GM08714 (cell line): Measurements from ENCODE around the gene ORC5.
"Not testable (repeated sequence)": the region's sequence is repeated elsewhere in the genome, so short reads cannot be mapped to it uniquely, and the experiment has no call there.

Experiments used
- H3K4me3 ChIP-seq: fragments of 200-500 bp; sonication (Bioruptor generic); 2 replicates; pipeline ENCODE4 v1.5.1; 2014; ENCODE audit warnings: mild to moderate bottlenecking, low read length, inconsistent platforms
- ZNF274 ChIP-seq: IDR thresholded peaks from 2 replicates; pipeline ENCODE4 v1.6.1; 2012; ENCODE audit warnings: mild to moderate bottlenecking, low read depth, low read length

Gene ORC5

DNA sequence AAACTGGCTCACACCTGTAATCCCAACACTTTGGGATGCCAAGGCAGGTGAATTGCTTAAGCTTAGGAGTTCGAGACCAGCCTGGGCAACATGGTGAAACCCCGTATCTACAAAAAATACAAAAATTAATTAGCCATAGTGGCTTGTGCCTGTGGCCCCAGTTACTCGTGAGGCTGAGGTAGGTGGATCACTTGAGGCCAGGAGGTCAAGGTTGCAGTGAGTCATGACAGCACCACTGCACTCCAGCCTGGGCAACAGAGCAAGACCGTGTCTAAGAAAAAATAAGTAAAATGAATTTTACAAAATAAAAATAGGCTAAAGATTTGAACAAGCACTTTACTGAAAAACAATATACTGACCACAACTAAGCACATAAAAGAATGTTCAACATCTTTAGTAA is 9.8 kb upstream of the ORC5 start:
- no peak for TF ChIP-seq ZNF274
- H3K4me3 ChIP-seq = no peak overlapping the region

DNA sequence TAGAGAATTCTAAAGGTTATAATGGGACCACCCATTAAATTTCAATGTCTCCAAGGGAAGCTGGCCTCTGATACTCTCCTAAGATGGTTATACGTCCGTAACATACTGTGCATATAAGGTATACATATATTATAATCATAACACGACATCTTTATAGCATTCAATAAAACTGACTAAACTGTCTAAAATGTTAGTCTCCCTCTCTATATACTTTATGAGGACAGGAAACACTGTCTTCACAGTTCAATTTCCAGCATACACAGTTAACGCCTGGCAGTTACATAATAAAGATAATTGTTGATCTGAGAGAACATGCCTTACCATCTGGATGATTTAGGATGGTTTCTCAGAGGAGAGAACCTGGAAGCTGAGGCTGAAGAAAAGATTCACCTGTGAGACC is 1.2 kb upstream of the ORC5 start:
- no peak for TF ChIP-seq ZNF274
- H3K4me3 ChIP-seq = no peak overlapping the region

DNA sequence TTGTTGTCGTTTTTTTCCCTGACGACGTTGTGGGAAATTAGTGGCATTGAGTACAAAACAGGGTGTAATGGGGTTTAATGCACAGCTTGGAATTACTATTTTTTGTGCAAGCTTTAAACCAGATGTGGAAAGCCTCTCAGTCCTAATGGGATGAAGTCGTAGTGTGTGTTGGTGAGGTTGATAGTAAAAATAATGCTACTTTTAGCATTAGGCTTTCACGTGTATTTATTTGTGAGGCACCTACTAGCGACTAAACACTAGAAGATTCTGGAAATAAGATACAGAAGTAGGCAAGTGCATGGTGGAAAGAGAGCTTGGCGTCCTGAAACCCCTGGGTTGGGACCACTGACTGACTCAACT is 588 bp upstream of the ORC5 start:
- H3K4me3 ChIP-seq = peak overlapping the region; percentile 96
- no peak for TF ChIP-seq ZNF274

DNA sequence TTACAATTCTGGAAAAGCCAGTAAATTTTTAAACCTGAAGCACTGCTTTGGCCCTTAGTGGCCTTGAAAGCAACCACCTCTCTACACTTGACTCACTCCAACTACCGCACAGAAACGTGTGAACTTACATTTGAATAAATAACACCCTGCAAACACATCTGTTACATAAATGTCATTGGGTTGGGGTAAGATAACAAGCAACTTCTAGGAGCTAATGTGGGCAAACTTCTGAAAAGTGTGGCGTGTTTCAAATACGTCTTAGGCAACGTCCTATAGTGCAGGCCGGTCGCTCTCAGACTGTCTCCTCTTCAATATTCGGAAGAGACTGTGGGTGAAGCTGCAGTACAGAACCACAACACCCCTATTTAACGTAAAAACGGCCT is 474 bp downstream of the ORC5 start:
- no peak for TF ChIP-seq ZNF274

DNA sequence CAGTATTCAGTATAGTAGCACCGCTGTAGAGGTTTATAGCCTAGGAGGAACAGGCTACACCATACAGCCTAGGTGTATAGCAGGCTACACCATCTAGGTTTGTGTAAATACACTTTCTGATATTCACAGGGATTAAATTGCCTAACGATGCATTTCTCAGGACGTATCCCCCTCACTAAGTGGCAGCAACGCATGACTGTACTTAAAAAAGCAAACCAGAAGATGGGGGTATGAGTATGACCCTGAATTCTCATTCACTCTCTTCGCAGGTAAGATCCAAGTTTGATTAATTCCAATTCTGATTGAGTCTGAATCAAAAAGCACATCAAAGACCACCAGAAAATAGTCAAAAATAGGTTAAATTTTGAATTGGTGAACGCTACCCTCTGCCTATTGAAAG is 972 bp downstream of the ORC5 start:
- TF ChIP-seq ZNF274 = no peak
- H3K4me3 ChIP-seq = peak overlapping the region; percentile 96

More for the DNA sequence above, 474 bp downstream of the ORC5 start:
- H3K4me3 ChIP-seq = peak overlapping the region; percentile 96

DNA sequence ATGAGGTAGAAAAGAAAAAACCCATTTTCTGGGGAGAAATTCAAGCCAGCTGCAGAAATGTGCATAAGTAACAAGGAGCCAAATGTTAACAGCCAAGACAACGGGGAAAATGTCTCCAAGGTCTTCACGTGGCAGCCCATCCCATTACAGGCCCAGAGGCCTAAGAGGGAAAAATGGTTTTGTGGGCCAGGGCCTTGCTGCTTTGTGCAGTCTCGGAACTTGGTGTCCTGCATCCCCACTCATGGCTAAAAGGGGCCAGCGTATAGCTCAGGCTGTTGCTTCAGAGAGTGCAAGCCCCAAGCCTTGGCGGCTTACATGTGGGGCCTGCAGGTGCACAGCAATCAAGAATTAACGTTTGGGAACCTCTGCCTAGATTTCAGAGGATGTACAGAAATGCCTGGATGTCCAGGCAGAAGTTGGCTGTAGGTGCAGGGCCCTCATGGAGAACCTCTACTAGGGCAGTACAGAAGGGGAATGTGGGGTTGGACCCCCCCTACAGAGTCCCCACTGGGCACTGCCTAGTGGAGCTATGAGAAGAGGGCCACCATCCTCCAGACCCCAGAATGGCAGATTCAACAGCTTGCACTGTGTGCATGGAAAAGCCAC is 9.0 kb downstream of the ORC5 start:
- TF ChIP-seq ZNF274 = no peak
- no peak overlapping the region for H3K4me3 ChIP-seq

DNA sequence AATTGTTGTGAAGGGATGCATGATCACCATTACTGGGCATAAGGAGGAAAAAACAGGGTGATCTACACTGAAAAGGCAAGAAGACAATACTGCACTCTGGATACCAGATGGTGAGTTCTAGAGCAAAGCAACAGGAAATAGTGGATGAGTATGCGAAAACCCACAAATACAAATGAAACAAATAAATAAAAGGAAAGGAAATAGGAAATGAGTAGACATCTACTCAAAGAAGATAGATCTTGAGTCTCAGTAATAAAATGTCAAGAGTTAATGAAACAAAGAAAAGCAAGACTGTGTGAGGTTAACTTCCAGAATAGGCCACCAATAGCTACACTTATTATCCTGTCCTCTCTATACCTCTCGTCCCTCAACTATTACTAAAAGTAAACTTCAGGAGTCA is 11.7 kb downstream of the ORC5 start:
- no peak overlapping the region for H3K4me3 ChIP-seq
- no peak for TF ChIP-seq ZNF274

DNA sequence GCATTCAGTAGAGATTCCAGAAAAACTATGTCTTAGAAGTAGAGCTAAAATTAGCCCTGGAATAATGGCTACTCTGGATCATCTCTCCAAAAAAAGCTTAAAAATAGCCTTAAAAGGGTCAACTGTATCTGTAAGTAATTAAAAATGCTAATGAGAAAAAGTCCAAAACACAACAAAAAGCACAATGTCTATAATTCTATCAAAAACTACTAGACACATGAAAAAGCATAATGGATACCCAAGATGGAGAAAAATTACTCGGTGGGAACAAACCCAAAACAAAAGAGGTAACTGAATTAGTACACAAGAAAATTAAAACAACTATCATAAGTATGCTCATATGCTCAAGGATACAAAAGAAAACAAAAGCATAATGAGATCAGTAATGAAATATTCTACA is 15.4 kb downstream of the ORC5 start:
- no peak overlapping the region for H3K4me3 ChIP-seq
- no peak for TF ChIP-seq ZNF274

DNA sequence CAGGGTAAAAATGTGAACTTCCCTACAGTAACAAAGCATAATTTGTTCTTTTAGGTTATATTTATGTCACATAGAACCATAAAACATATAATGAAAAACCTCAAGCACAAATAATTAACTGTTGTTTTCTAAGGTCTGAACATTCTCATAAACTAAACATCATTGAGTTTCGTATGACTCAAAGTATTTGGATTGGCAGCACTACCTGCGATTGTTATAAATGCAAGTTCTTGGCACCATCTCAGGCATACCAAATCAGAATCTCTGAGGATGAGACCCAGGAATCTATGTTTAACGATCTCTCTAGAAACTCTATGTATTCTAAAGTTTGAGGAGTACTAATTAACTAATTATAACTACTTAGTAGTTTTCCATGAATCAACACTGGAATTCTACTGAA is 22.5 kb downstream of the ORC5 start:
- no peak for TF ChIP-seq ZNF274
- no peak overlapping the region for H3K4me3 ChIP-seq

DNA sequence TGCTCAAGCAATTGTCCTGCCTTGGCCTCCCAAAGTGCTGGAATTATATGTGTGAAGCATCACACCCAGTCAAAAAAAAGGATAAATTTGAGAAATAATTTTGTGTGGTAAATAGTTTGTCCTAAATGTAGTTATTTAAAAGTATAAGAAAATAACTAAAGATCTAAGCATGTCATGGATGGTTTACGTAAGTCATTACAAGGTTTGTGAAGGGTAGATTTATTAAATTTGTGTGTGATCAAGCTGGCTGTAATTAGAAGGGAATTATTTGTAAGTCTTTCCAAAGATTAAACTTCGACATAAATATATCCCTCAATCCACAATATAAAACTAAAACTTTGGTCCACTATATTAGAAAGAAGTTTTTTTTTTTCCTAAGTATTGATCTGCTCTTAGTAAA is 28.6 kb downstream of the ORC5 start:
- no peak overlapping the region for H3K4me3 ChIP-seq

DNA sequence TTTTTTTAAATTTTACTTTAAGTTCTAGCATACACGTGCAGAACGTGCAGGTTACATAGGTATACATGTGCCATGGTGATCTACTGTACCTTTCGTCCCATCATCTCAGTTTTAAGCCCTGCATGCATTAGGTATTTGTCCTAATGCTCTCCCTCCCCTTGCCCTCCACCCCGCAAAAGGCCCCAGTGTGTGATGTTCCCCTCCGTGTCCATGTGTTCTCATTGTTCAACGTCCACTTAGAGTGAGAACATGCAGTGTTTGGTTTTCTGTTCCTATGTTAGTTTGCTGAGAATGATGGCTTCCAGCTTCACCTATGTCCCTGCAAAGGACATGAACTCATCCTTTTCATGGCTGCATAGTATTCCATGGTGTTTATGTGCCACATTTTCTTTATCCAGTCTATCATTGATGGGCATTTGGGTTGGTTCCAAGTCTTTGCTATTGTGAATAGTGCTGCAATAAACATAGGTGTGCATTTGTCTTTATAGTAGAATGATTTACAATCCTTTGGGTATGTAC is 30.2 kb downstream of the ORC5 start:
- H3K4me3 ChIP-seq = not testable (repeated sequence)

More for the DNA sequence above, 28.6 kb downstream of the ORC5 start:
- no peak for TF ChIP-seq ZNF274

DNA sequence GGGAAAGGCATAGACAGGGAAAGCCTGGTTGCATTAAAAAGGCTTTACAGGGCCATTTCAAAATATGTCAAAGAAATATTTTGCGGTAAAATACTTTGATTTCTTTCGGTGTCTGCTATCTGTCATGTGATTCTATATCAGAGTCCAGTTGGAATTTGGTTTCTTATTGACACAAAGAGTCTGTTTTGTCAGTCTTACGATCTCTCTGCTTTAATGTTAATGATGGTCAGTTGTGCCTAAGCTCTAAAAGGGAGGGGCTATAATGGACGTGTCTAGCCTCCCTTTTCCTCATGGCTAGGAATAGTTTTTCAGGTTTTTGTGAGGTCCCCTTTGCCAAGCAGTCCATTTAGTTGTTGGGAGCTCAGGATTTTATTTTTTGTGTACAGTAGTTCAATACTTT is 31.5 kb downstream of the ORC5 start:
- no peak overlapping the region for H3K4me3 ChIP-seq
- TF ChIP-seq ZNF274 = no peak

DNA sequence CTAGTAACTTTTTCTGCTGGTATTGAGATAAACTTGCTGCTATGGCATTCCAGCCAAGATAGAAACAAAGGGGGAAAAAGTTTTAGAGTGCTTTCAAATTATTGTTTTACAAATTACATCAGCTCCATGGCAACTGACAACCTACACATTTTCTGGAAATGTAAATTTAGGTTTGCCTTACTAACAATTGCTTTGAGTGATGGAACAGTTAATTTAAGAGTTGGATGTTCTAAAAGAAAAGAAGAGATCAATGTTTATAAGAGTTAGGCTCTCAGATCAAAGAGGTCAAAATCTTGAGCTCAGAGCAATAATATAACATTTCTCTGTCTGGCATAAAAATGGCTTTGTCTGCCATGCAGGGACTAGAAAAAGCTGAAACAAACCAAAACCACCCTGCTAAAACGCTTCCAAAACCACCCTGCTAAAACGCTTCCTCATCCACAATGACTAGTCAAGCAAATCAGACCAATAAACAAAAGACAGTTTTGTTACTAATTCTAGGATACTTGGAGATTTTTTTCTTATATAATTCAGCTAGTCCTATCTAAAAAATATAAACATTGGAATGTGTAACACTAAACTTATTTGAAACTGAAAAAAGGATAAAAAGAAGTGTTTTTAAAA is 32.3 kb downstream of the ORC5 start:
- no peak for TF ChIP-seq ZNF274

DNA sequence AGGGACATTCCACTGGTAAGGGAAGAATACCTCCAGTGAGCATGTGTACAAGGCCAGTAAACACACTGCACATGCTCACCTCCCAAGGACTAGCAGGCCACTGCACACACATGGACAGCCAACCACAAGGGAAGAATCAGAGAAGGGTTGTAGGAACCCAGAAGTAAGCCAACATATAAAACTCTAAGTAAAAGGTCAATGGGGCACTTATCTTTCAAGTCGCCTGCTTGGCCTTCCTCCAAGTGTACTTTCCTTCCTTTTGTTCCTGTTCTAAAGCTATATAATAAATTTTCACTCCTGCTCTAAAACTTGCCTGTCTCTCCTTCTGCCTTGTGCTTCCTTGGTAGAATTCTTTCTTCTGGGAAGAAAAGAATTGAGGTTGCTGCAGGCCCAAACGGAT is 33.0 kb downstream of the ORC5 start:
- no peak for TF ChIP-seq ZNF274
- H3K4me3 ChIP-seq = no peak overlapping the region

More for the DNA sequence above, 32.3 kb downstream of the ORC5 start:
- H3K4me3 ChIP-seq = no peak overlapping the region

DNA sequence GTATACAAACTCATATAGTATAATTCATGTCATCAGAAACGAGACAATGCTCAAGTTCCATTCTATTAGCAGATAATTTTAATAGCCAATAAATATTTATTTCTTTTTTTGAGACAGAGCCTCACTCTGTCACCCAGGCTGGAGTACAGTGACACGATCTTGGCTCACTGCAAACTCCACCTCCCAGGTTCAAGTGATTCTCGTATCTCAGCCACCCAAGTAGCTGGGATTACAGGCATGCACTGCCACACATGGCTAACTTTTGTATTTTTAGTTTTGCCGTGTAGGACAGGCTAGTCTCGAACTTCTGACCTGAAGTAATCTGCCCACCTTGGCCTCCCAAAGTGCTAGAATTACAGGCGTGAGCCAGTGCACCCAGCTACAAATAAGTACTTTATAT is 45.7 kb downstream of the ORC5 start:
- no peak for TF ChIP-seq ZNF274

DNA sequence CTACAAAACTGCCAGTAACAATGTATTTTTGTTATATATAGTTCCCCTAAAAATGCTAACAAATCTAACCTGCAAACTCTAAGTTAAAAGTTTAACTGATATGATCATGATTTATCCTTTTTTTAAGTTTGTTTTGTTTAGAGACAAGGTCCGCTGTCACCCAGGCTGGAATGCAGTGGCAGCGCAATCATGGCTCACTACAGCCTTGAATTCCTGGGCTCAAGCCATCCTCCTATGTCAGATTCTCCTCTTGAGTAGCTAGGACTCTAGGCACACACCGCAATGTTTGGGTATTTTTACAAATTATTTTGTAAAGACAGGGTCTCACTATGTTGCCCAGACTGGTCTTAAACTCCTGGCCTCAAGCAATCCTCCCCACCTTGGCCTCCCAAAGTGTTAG is 46.6 kb downstream of the ORC5 start:
- no peak overlapping the region for H3K4me3 ChIP-seq
- no peak for TF ChIP-seq ZNF274

More for the DNA sequence above, 45.7 kb downstream of the ORC5 start:
- H3K4me3 ChIP-seq = no peak overlapping the region

DNA sequence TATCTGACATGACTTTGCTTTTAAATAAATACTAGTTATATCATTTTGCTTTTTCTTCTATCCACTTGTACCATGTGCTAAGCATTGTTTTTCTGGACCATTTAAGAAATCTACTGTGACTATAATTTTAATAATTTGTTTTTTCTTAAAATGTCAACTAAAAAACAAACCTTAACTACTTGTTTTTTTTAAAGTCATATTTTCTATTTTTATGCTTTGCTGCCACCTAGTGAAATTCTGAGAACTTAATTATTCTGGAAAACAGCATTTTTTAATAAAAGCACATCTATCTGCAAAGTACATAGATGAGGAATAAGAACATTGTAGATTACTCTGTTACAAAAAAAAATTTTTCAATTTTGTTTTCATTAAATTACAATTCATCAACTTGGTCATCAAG is 47.4 kb downstream of the ORC5 start:
- TF ChIP-seq ZNF274 = no peak
- no peak overlapping the region for H3K4me3 ChIP-seq
